Left kidney (tissue), 8 donors: ENCODE measurements around the gene PIKFYVE. TPM values are rescaled to one million over a fixed set of nuclear protein-coding genes. Genes with fewer than 3 reads are reported as not detected.
"Not testable (repeated sequence)": the region's sequence is repeated elsewhere in the genome, so short reads cannot be mapped to it uniquely, and the experiment has no call there.

ENCODE experiments used
- DNase-seq: peaks from one replicate; pipeline ENCODE4 v3.0.0-alpha.2; 2013
- long read RNA-seq, 8 donors: transcript quantifications; one replicate each; lab custom pipeline, GENCODE V29; 2026
- polyA plus RNA-seq: library from polyadenylated mRNA; unstranded; fragments of 120-200 nt; gene quantifications from one replicate; pipeline ENCODE4 v1.2.1, GENCODE V29; 2013; ENCODE audit not compliant: insufficient read length

The PIKFYVE gene
- polyA plus RNA-seq: 34.5 TPM
- long read RNA-seq, donor 1, partial matches to known transcripts: 7 of 7 reads
- long read RNA-seq, donor 1, other reads (novel, unspliced or antisense): 0 of 7 reads
- long read RNA-seq, donor 2: 0 reads
- long read RNA-seq, donor 3, partial matches to known transcripts: 49 of 49 reads
- long read RNA-seq, donor 3, other reads (novel, unspliced or antisense): 0 of 49 reads
- long read RNA-seq, donor 4: 0 reads
- long read RNA-seq, donor 5: 0 reads
- long read RNA-seq, donor 6: 0 reads
- long read RNA-seq, donor 7, partial matches to known transcripts: 33 of 33 reads
- long read RNA-seq, donor 7, other reads (novel, unspliced or antisense): 0 of 33 reads
- long read RNA-seq, donor 8: 0 reads

DNA sequence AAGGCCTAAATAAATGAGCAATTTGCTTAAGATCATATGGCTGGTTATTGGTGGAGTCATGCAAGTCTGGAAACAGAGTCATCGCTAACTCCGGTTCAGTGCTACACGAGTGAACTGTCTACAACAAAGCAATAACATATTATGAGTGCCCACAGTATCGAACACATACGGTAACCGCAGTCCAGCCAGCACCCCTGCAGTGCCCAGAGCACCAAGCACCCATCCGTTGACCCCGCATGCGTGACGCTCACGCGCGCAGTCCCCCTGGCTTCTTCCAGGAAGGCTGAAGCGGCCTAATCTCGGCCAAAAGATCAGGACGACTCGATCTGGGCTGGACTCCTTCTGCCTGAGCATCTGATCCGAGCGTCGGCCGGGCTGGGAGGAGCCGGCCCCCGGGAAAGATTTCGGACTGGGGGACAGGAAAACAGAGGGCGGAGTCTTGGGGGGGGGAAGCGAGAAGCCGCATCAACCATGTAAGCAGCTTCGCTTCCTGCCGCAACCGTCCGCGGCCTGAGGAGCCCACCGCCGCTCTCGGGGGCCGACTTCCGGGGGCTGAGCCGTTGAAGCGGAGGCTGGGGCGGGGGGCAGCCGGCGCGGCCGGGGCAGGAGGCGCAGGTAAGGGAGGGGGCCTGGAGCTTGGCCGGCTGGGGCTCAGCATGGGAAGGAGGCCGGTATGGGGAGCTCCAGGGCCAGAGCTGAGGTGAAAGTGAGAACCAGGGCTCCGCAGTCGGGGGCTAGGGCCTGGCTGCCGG is at the start of gene PIKFYVE:
PIKFYVE (plus strand) TSS at position 455 of the 752 bp plus-strand sequence. CDS start 5,265 bp downstream, outside the sequence.
- DNase-seq: peak; percentile 98

- DNase-seq: not testable (repeated sequence)
These were observed 44.2 kb upstream of the PIKFYVE start for GRCh38 chr2:208221873-208222272.

DNA sequence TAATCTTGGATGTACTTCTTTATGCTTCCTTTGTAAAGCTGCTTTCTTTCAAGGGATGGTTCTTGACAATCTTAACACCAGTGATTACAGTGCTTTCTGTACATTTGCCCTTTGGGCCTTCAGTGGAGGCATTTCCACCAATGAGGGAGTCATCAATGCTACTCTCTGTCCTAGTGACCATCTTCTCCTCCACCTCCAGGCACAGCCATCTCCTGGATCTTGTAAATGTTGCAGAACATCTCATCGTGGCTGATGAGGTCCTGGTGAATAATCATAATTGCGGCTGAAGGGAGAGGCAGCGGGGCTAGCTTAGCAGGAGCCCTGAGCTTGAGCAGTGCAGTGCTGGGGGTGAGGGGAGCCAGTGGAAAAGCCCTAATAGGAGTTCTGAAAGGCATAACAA is 43.7 kb upstream of the PIKFYVE start:
- DNase-seq: no peak

- DNase-seq: no peak
These were observed 41.3 kb upstream of the PIKFYVE start for GRCh38 chr2:208224802-208225201.

DNA sequence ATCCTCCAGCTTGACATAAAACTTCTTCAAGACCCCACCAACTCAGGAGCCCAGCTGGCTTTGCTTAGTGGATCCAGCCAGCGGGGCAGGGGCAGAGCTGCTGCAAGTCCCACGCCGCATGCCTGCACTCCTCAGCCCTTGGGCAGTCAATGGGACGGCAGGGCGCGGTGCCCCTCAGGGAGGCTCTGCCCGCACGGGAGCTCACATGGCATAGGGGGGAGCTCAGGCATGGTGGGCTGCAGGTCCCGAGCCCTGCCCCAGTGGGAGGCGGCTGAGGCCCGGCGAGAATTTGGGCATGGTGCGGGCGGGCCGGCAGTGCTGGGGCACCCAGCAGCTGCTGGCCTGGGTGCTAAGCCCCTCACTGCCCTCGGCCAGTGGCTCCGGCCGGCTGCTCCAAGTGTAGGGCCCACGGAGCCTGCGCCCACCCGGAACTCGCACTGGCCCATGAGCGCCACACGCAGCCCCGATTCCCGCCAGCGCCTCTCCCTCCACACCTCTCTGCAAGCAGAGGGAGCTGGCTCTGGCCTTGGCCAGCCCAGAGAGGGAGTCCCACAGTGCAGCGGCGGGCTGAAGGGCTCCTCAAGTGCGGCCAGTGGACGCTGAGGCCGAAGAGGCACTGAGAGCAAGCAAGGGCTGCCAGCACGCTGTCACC is 38.3 kb upstream of the PIKFYVE start:
- no peak for DNase-seq

- peak; percentile 26 for DNase-seq
These were observed 37.6 kb upstream of the PIKFYVE start for GRCh38 chr2:208228476-208228875.

DNA sequence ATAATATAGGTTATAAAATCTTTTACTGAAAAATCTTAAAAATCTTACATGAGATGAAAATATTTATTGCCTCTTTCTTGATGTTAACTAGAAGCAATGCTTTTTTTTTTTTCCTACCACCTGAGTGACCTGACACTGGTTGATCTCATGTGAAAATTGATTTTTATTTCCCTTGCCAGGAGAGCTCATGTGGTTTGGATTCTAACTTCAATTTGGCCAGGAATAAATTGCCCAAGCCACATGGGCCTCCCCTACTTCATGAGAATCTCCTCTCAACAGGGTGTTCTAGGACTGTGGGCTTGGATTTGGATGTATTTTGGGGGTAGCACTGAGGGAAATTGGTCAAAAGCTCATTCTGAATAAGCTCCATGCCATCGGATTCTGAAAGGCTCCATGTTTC is 31.3 kb upstream of the PIKFYVE start:
- DNase-seq: no peak

DNA sequence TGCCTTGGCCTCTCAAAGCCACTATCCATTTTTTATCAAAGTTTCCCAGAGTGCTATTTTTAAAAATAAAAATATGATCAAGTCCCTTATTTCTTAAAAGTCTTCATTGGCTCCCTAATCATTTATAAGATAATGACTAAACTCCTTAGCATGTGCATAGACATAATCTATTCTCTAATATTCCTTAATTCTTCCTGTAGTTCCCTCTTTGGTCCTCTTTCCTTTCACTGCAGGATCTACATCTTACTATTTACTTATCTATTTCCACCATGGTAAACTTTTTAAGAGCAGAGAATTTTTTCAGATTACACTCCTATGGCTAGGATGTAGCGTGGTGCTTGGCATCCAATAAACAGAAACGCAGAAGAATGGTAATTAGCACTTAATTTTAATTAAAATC is 30.2 kb upstream of the PIKFYVE start:
- DNase-seq: no peak

DNA sequence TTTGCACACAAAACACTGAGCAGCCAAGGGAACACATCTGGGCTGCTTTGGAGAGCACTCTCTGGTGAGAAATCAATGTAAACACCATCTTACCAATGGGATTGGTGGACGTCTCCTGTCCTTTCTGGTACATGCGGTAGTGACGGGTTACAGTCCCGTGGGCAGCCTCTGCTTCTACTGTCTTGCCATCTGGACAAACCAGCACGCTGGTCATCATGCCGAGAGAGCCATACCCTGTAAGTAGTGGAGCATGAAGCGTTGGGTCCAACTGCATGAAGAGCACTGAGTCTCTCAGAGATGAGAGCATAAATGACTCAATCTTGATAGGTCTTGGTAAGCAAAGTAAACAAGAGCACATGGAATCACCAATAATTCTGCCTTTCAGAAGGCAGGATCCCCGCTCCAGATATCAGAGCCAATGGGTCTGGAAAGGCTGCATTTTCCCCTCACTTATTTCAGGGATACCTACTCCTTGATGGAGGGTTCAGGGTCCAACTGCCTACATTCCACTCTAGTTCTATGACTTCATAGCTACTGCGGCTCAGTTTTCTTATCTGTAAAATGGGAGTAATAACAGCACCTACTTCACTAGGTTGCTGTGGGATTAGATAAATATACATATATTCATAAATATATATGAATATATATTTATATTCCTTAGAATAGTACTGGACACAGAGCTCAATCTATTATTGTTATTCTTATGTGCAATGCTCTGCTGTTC is 26.1 kb upstream of the PIKFYVE start:
- DNase-seq: no peak

DNA sequence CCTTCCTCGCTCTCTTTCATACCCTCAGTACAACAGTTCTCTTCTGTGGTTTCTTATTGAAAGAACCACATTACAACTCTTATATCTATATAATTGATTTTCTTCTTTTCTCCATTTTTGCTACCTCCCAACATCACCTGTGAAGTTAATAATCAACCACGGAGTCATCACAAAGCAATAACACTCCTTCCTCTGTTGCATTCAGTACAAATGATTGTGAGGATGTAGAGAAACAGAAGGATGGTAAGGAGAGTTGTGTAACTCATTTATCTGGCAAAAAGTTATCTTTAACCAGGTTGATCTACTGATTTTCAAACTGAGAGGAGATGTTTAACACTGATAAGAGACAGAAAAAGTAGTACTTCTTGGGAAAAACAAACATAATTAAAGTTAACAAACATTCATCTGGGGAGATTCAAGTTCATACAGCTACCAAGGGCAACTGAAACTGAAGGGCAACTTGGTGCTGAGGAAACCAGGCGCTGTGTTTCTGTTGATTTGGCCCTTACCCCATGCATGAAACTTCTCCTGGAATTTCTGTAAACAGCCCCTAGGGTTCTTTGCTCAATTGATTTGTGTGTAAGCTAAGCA is 25.3 kb upstream of the PIKFYVE start:
- no peak for DNase-seq

- no peak for DNase-seq
These were observed 21.6 kb upstream of the PIKFYVE start for GRCh38 chr2:208244422-208244821.

GRCh38 chr2:208245746-208246145 is 20.3 kb upstream of the PIKFYVE start:
- DNase-seq: no peak

DNA sequence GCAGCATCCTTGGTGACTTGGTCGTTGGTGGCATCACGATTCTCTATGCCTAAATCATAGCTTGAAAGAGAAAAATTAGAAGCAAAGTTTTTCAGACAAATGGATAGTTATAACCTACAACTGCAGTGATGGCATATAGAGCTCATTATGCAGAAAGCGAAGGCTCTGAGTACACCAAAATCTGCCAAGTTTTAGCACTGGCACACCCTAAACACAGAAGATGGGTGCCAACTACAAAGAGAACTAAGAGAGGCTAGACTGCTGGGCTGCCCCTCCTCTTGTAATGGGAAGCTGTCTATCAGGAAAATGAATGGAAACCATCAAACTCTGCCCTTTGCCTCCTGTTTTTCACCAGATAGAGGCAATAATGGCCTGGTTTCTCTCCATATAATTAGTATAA is 17.5 kb upstream of the PIKFYVE start:
- DNase-seq: no peak

DNA sequence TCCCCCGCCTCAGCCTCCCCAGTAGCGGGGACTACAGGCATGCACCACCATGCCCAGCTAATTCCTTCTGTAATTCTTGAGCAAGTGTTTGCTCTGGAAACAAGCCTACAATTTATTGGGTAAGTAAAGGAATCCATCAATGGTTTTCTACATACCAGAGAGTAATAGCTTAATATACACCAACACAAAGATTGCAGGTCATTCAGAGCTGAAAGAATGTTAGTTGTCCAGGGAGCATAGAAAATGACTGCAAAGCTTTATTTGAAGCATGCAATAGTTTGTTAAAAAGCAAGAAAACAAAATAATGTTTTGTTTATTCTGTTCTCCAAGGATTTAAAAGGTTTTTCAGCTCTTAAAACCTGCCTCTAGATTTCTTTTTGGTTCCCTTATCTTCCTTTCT is 16.8 kb upstream of the PIKFYVE start:
- no peak for DNase-seq

GRCh38 chr2:208250388-208250787 is 15.7 kb upstream of the PIKFYVE start:
- DNase-seq: no peak

DNA sequence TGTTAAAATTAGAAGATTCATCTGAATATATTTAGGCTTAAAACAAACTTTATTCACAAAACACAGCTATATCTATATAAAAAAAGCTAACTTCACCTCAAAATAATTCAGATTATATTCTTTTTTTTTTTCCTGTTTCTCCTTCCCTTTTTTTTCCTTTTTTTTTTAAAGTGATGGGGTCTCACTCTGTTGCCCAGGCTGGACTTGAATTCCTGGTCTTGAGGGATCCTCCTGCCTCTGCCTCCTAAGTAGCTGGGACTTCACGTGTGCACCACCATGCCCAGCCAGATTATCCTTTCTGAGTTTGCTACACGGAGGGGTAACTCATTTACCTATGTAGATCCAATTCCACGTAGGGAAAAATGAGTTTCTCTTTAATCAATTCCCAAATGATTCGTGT is 15.0 kb upstream of the PIKFYVE start:
- DNase-seq: no peak

GRCh38 chr2:208252716-208253492 is 13.2 kb upstream of the PIKFYVE start:
- no peak for DNase-seq

DNA sequence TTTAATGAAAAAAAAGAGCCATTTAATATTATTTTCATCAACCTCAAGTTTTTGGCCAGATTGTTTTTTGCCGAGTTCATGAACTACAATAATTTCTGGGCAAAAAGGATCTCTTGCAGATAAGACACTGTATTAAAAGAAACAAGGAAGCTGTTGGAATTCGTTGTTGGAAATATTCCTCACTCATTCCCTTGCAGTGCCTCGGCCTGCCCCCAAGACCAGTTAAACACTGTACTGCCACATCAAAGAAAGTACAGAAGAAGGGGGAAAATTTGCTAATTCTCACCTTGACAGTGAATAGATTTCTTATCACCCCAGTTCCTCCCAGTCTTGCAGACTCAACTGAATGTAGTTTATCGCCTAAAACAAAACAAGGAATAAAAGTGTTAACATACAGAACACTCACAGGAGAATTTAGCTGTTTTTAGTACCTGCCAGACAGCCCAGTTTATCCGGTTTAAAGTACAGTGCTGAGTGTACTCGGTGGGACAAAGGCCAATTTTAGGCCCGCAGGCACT is 12.4 kb upstream of the PIKFYVE start:
- DNase-seq: no peak

GRCh38 chr2:208254118-208254870 is 11.8 kb upstream of the PIKFYVE start:
- peak; percentile 83 for DNase-seq
